Sigmoid colon (tissue), 7 donors: Measurements from ENCODE around the gene PRKCA. TPM values are rescaled to one million over a fixed set of nuclear protein-coding genes. Genes with fewer than 3 reads are reported as not detected.

Experiments used
- DNase-seq: peaks from one replicate; pipeline ENCODE4 v3.0.0-alpha.2; 2019
- H3K27ac ChIP-seq, 4 donors: fragments of 200-600 bp; sonication (generic); one replicate each; pipeline ENCODE4 v1.5.1; 2016 to 2019; ENCODE audit warnings: mild to moderate bottlenecking in 1 of 4
- H3K27me3 ChIP-seq, 3 donors: fragments of 200-600 bp; sonication (generic); one replicate each; pipeline ENCODE4 v1.5.1; 2019; ENCODE audit warnings: mild to moderate bottlenecking in 1 of 3
- H3K36me3 ChIP-seq, 4 donors: fragments of 200-600 bp; sonication (generic); one replicate each; pipeline ENCODE4 v1.5.1; 2016 to 2019
- H3K4me1 ChIP-seq, 4 donors: fragments of 200-600 bp; sonication (generic); one replicate each; pipeline ENCODE4 v1.5.1; 2017 to 2019
- H3K4me3 ChIP-seq, 4 donors: fragments of 200-600 bp; sonication (generic); one replicate each; pipeline ENCODE4 v1.5.1; 2017 to 2019; ENCODE audit warnings: mild to moderate bottlenecking in 2 of 4, moderate library complexity in 1 of 4
- H3K9me3 ChIP-seq, 4 donors: fragments of 200-600 bp in 3 of 4; sonication (generic) in 3 of 4; one replicate each; pipeline versions ENCODE4 v1.5.1 to v1.6.1; 2013 to 2019
- EP300 ChIP-seq, 4 donors: sonication (generic); formaldehyde crosslinking; IDR thresholded peaks; one replicate each; pipeline ENCODE4 v1.6.1; 2017; ENCODE audit warnings: antibody characterized with exemption in 4 of 4
- POLR2A ChIP-seq, 2 donors: fragments of 450-650 bp; IDR thresholded peaks; one replicate each; pipeline ENCODE4 v1.6.1; 2016; ENCODE audit warnings: antibody characterized with exemption in 2 of 2, mild to moderate bottlenecking in 2 of 2, moderate library complexity in 2 of 2
- POLR2AphosphoS5 ChIP-seq, 4 donors: sonication (generic); formaldehyde crosslinking; IDR thresholded peaks; one replicate each; pipeline ENCODE4 v1.6.1; 2017; ENCODE audit warnings: antibody characterized with exemption in 4 of 4
- WGBS, 2 donors: extraction: QIAGEN DNeasy Blood & Tissue Kit; methylation state at CpG; one replicate each; pipeline ENCODE4 v1.1.7; 2013; 5-methylcytosine and 5-hydroxymethylcytosine counted together
- intact Hi-C: fragments of 100-400 bp; cut with DNase I; formaldehyde crosslinking; loops from one replicate; pipeline ENCODE4 v1.15.1; 2023
- polyA plus RNA-seq, 3 donors: library from polyadenylated mRNA; stranded (reverse); fragments of 200-250 nt; gene quantifications; one replicate each; pipeline ENCODE4 v1.2.3, GENCODE V29; 2013
- total RNA-seq, 4 donors: library from RNA; depleted of rRNA; stranded (reverse); fragments of >200 nt; gene quantifications; one replicate each; pipeline ENCODE4 v1.1.0, GENCODE V29; 2016
- TF ChIP-seq, protein P1 (sequence below), 4 experiments: fragments of 450-650 bp in 3 of 4; fragments of 200-600 bp in 1 of 4; IDR thresholded peaks; one replicate each; pipeline ENCODE4 v1.5.1; 2016 to 2019; ENCODE audit warnings: antibody characterized with exemption in 4 of 4, mild to moderate bottlenecking in 3 of 4, moderate library complexity in 2 of 4
- donor health status: healthy with polysubstance abuse.
- donor health status: Bipolar disorder and iron deficiency.
- donor health status: healthy.

The PRKCA gene
- total and polyA plus RNA-seq, 7 donors, result 6.6 to 58.4 (median 42.6) TPM

DNA sequence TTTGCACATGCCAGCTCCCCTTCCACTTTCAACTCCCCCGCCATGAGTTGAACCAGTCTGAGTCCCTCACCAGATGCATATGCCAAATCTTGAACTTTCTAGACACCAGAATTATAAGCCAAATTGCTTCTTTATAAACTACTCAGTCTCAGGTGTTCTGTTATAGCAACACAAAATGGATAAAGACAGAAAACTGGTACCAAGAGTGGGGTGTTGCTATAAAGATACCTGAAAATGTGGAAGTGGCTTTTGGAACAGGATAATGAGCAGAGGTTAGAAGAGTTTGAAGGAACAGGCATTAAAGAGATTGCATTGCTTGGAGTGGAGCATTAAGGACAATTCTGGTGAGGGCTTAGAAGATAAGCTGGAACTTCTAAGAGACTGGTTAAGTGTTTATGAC is 515.3 kb downstream of the PRKCA start:
- H3K9me3 ChIP-seq, result peaks cover 0 to 9% (median 0%) of the 10 kb centered on the region in 4 donors
- H3K27ac ChIP-seq, result no peak overlapping the region
- intact Hi-C loops, result no loop called here
- 90 to 96% methylated on average over 1 of the region's 1 CpG for WGBS, 2 donors
- H3K27me3 ChIP-seq, result peaks cover 0 to 6% (median 0%) of the 10 kb centered on the region in 3 donors
- TF ChIP-seq, protein P1, sequence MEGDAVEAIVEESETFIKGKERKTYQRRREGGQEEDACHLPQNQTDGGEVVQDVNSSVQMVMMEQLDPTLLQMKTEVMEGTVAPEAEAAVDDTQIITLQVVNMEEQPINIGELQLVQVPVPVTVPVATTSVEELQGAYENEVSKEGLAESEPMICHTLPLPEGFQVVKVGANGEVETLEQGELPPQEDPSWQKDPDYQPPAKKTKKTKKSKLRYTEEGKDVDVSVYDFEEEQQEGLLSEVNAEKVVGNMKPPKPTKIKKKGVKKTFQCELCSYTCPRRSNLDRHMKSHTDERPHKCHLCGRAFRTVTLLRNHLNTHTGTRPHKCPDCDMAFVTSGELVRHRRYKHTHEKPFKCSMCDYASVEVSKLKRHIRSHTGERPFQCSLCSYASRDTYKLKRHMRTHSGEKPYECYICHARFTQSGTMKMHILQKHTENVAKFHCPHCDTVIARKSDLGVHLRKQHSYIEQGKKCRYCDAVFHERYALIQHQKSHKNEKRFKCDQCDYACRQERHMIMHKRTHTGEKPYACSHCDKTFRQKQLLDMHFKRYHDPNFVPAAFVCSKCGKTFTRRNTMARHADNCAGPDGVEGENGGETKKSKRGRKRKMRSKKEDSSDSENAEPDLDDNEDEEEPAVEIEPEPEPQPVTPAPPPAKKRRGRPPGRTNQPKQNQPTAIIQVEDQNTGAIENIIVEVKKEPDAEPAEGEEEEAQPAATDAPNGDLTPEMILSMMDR (IDR thresholded peaks at IDR 0.05), result no peak
- TF ChIP-seq POLR2AphosphoS5 (IDR thresholded peaks at IDR 0.05) (no peak), EP300 (IDR thresholded peaks at IDR 0.05) (no peak)
- no peaks in the 10 kb centered on the region for H3K36me3 ChIP-seq
- peak; percentile 14 for DNase-seq
- no peak overlapping the region for H3K4me3 ChIP-seq
- no peaks in the 10 kb centered on the region for H3K4me1 ChIP-seq

DNA sequence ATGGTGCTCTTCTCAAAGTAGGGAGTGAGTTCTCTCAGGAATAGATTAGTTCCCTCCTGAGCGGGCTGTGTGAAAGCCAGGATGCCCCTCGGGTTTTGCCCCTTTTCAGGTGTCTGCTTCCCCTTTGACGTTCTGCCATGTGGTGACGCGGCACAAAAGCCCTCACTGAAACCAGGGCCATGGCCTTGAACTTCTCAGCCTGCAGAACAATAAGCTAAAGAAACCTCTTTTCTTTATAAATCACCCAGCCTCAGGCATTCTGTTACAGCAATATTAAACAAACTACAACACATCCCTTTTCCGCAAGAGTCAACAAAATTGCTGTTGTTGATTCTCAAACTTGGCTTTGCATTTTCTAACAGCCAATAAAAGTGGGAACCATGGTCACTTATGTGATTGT is 517.1 kb downstream of the PRKCA start:
- peak; percentile 14 for DNase-seq
- no peak overlapping the region for H3K27ac ChIP-seq

DNA sequence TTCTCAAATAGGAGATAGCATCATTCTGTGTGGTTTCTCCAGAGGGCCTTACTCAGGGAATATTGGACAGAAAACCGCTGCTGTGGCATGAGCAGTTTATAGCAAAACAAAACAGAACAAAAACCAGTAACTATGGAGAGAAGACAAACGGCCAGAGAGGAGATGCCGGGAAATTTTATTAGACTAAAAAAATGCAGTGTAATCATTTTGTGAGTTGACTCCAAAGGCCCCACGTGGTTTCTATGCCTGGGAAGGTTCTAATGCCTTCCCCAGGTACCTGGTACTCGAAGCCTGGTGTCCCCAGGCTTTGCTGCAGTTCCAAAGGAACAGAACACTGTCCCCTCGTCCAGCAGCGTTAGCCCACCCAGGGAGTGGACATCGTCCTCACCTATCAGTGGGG is 519.6 kb downstream of the PRKCA start:
- no peaks in the 10 kb centered on the region for H3K36me3 ChIP-seq
- 70 to 74% methylated on average over 8 of the region's 8 CpGs for WGBS, 2 donors
- intact Hi-C loops, result no loop called here

More for the DNA sequence above, 517.1 kb downstream of the PRKCA start:
- no peaks in the 10 kb centered on the region for H3K4me1 ChIP-seq
- WGBS, 2 donors, result 80 to 88% methylated on average over 6 of the region's 6 CpGs
- H3K27me3 ChIP-seq, result peaks cover 0 to 6% (median 0%) of the 10 kb centered on the region in 3 donors
- intact Hi-C loops, result no loop called here
- H3K36me3 ChIP-seq, result no peaks in the 10 kb centered on the region
- H3K9me3 ChIP-seq, result peaks cover 0 to 9% (median 0%) of the 10 kb centered on the region in 4 donors
- TF ChIP-seq EP300 (IDR thresholded peaks at IDR 0.05), result no peak
- TF ChIP-seq, protein P1 (IDR thresholded peaks at IDR 0.05), result no peak
- TF ChIP-seq POLR2AphosphoS5 (IDR thresholded peaks at IDR 0.05), result no peak
- no peak for TF ChIP-seq POLR2A (IDR thresholded peaks at IDR 0.05)
- no peak overlapping the region for H3K4me3 ChIP-seq

DNA sequence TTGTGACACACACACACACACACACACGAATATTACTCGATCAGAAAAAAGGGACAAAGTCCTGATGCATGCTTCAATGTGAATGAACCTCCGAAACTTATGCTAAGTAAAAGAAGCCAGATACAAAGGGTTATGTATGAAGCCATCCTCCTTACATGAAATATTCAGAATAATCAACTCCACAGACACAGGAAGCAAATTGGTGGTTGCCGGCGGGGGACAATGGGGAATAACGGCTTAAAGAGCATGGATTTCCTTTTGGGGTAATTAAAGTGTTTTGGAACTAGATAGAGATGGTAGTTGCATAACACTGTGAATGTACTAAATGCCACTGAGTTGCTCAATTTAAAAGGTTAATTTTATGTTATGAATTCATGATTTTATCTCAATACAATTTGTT is 524.4 kb downstream of the PRKCA start:
- Histone ChIP-seq H3K4me3 (no peak overlapping the region), H3K36me3 (no peaks in the 10 kb centered on the region), H3K27me3 (peaks cover 0 to 14% (median 9%) of the 10 kb centered on the region in 3 donors), H3K27ac (no peak overlapping the region), H3K4me1 (no peaks in the 10 kb centered on the region), H3K9me3 (no peaks in the 10 kb centered on the region)
- intact Hi-C loops, result no loop called here
- no peak for TF ChIP-seq POLR2A (IDR thresholded peaks at IDR 0.05)
- TF ChIP-seq EP300 (IDR thresholded peaks at IDR 0.05), result no peak
- no peak for TF ChIP-seq POLR2AphosphoS5 (IDR thresholded peaks at IDR 0.05)
- TF ChIP-seq, protein P1 (IDR thresholded peaks at IDR 0.05), result no peak
- 71 to 87% methylated on average over 6 of the region's 6 CpGs for WGBS, 2 donors
- DNase-seq, result no peak

More for the DNA sequence above, 519.6 kb downstream of the PRKCA start:
- DNase-seq, result peak; percentile 9
- Histone ChIP-seq H3K4me1 (no peaks in the 10 kb centered on the region), H3K27me3 (peaks cover 0 to 6% (median 0%) of the 10 kb centered on the region in 3 donors), H3K27ac (no peak overlapping the region), H3K9me3 (peaks cover 0 to 9% (median 0%) of the 10 kb centered on the region in 4 donors), H3K4me3 (no peak overlapping the region)
- TF ChIP-seq POLR2AphosphoS5 (IDR thresholded peaks at IDR 0.05) (no peak), POLR2A (IDR thresholded peaks at IDR 0.05) (no peak), EP300 (IDR thresholded peaks at IDR 0.05) (no peak)
- TF ChIP-seq, protein P1 (IDR thresholded peaks at IDR 0.05), result no peak

DNA sequence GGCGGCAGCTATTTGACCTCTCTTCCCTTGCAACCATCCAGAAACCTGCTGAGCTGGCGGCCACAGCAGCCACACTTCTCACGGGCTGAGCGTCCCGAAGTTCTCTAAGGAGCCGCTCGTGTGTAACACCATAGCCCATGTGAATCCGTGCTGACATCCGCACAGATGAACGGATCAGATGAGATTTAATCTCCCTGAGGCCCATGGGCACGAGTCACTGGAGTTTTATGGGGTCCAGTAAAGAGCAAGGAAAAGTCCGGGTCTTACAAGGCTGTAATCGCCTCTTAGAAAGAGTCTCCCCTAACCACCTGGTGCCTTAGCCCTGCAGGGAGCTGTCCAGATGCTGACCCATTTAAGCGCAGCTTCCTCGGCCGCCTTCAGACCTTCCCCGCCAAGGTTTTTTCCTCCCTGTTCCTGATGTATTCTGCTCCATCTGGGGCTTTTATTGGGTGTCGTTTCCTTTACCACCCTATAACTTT is 527.0 kb downstream of the PRKCA start:
- Histone ChIP-seq H3K9me3 (no peaks in the 10 kb centered on the region), H3K36me3 (no peaks in the 10 kb centered on the region), H3K4me3 (no peak overlapping the region), H3K27ac (no peak overlapping the region), H3K27me3 (peaks cover 2 to 30% (median 11%) of the 10 kb centered on the region in 3 donors), H3K4me1 (no peaks in the 10 kb centered on the region)
- intact Hi-C loops, result no loop called here
- DNase-seq, result peak; percentile 63
- TF ChIP-seq EP300 (IDR thresholded peaks at IDR 0.05), result no peak
- no peak for TF ChIP-seq POLR2A (IDR thresholded peaks at IDR 0.05)
- TF ChIP-seq POLR2AphosphoS5 (IDR thresholded peaks at IDR 0.05), result no peak
- 7 to 8% methylated on average over 18 of the region's 18 CpGs for WGBS, 2 donors
